Measurements from ENCODE around the gene HEATR5B.

Gene HEATR5B

GRCh38 chr2:37060446-37060845 is 23.7 kb downstream of the HEATR5B start:
- Histone ChIP-seq H2AFZ (ENCODE audit: low read length) (no peak overlapping the region), H3K36me3 (ENCODE audit: insufficient read depth, low read length) (peaks cover 78% of the 10 kb centered on the region), H3K27ac (ENCODE audit: low read depth, low read length, poor library complexity, severe bottlenecking) (no peak overlapping the region), H3K4me3 (ENCODE audit: low read depth, low read length, poor library complexity, severe bottlenecking) (no peak overlapping the region), H3F3A (ENCODE audit: insufficient read depth, low read length) (no peaks in the 10 kb centered on the region), H3K27me3 (ENCODE audit: insufficient read depth, low read length) (no peaks in the 10 kb centered on the region), H3K79me2 (ENCODE audit: insufficient read depth, low read length) (no peaks in the 10 kb centered on the region), H3K9me2 (ENCODE audit: low read depth, low read length) (no peaks in the 10 kb centered on the region), H3K9ac (ENCODE audit: low read length) (no peak overlapping the region), H4K20me1 (ENCODE audit: insufficient read depth, low read length) (no peaks in the 10 kb centered on the region), H3K4me1 (ENCODE audit: insufficient read depth, low read length, severe bottlenecking) (no peaks in the 10 kb centered on the region), H3K9me3 (ENCODE audit: low read length) (no peaks in the 10 kb centered on the region), H3K4me2 (ENCODE audit: low read length) (no peak overlapping the region)
- TF ChIP-seq CTCF (IDR thresholded peaks at IDR 0.05; ENCODE audit: low read length) (no peak), EZH2 (IDR thresholded peaks at IDR 0.05; ENCODE audit: borderline replicate concordance, low read length) (no peak)

DNA sequence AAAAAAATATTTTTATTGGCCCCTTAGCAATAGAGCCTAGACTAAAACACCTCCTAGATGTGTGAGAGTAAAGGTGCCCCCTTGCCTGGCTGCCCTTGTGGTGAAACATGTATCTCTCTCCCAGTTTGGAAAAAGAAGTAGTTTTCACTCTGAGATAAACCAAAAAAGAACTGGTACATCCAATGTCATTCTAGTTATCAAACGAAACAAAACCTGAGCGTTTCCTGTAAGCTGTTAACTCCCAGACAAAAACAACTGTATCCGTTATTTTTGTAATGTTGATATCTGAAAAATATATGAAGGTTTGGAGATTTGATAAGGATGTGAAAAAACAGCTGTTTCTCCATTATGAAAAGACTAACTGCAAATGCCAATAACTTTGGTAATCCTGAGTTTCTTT is 24.3 kb downstream of the HEATR5B start:
- no peak overlapping the region for H3K4me2 ChIP-seq (ENCODE audit: low read length)
- no peak overlapping the region for H2AFZ ChIP-seq (ENCODE audit: low read length)
- no peak overlapping the region for H3K27ac ChIP-seq (ENCODE audit: low read depth, low read length, poor library complexity, severe bottlenecking)
- H3K9me2 ChIP-seq (ENCODE audit: low read depth, low read length) = no peaks in the 10 kb centered on the region
- H3K27me3 ChIP-seq (ENCODE audit: insufficient read depth, low read length) = no peaks in the 10 kb centered on the region
- no peak overlapping the region for H3K4me3 ChIP-seq (ENCODE audit: low read depth, low read length, poor library complexity, severe bottlenecking)
- H3K4me1 ChIP-seq (ENCODE audit: insufficient read depth, low read length, severe bottlenecking) = no peaks in the 10 kb centered on the region
- no peaks in the 10 kb centered on the region for H3F3A ChIP-seq (ENCODE audit: insufficient read depth, low read length)
- H3K9me3 ChIP-seq (ENCODE audit: low read length) = no peaks in the 10 kb centered on the region
- no peaks in the 10 kb centered on the region for H4K20me1 ChIP-seq (ENCODE audit: insufficient read depth, low read length)
- H3K36me3 ChIP-seq (ENCODE audit: insufficient read depth, low read length) = peaks cover 76% of the 10 kb centered on the region
- no peaks in the 10 kb centered on the region for H3K79me2 ChIP-seq (ENCODE audit: insufficient read depth, low read length)
- H3K9ac ChIP-seq (ENCODE audit: low read length) = no peak overlapping the region
- TF ChIP-seq CTCF (IDR thresholded peaks at IDR 0.05; ENCODE audit: low read length) (no peak), EZH2 (IDR thresholded peaks at IDR 0.05; ENCODE audit: borderline replicate concordance, low read length) (no peak)

GRCh38 chr2:37052600-37053332 is 31.4 kb downstream of the HEATR5B start:
- Histone ChIP-seq H3F3A (ENCODE audit: insufficient read depth, low read length) (no peaks in the 10 kb centered on the region), H3K9me2 (ENCODE audit: low read depth, low read length) (no peaks in the 10 kb centered on the region), H3K27me3 (ENCODE audit: insufficient read depth, low read length) (no peaks in the 10 kb centered on the region), H2AFZ (ENCODE audit: low read length) (no peak overlapping the region), H3K4me3 (ENCODE audit: low read depth, low read length, poor library complexity, severe bottlenecking) (no peak overlapping the region), H3K27ac (ENCODE audit: low read depth, low read length, poor library complexity, severe bottlenecking) (no peak overlapping the region), H4K20me1 (ENCODE audit: insufficient read depth, low read length) (no peaks in the 10 kb centered on the region), H3K36me3 (ENCODE audit: insufficient read depth, low read length) (peaks cover 60% of the 10 kb centered on the region), H3K4me2 (ENCODE audit: low read length) (no peak overlapping the region), H3K9ac (ENCODE audit: low read length) (no peak overlapping the region), H3K79me2 (ENCODE audit: insufficient read depth, low read length) (no peaks in the 10 kb centered on the region), H3K9me3 (ENCODE audit: low read length) (no peaks in the 10 kb centered on the region), H3K4me1 (ENCODE audit: insufficient read depth, low read length, severe bottlenecking) (no peaks in the 10 kb centered on the region)
- TF ChIP-seq EZH2 (IDR thresholded peaks at IDR 0.05; ENCODE audit: borderline replicate concordance, low read length) (no peak), CTCF (IDR thresholded peaks at IDR 0.05; ENCODE audit: low read length) (no peak)
